GM19455 (cell line): Measurements from ENCODE around the gene DAZ1.
"Not testable (repeated sequence)": the region's sequence is repeated elsewhere in the genome, so short reads cannot be mapped to it uniquely, and the experiment has no call there.

Source experiments
- ATAC-seq: cut with Tn5 transposase; IDR thresholded peaks from one replicate; pipeline ENCODE4 v1.9.1; 2021; ENCODE audit not compliant: unreplicated experiment

Gene DAZ1

GRCh38 chrY:23198908-23199307, at the start of gene DAZ1:
Gene DAZ1 (minus strand): TSS chrY:23199008. CDS start chrY:23198800, 208 bp downstream.
- not testable (repeated sequence) for ATAC-seq

- not testable (repeated sequence) for ATAC-seq
Measured at GRCh38 chrY:23219233-23219632, 20.4 kb upstream of the DAZ1 start, which contains the start of gene DAZ2. Gene DAZ2 (plus strand): TSS chrY:23219533. CDS start chrY:23219741, 208 bp downstream.

- not testable (repeated sequence) for ATAC-seq
Measured at GRCh38 chrY:23210681-23211080, 11.9 kb upstream of the DAZ1 start.

- not testable (repeated sequence) for ATAC-seq
Measured at GRCh38 chrY:23209802-23210495, 11.1 kb upstream of the DAZ1 start.

GRCh38 chrY:23207455-23207854, 8.6 kb upstream of the DAZ1 start:
- ATAC-seq, result not testable (repeated sequence)
